Stimulated activated CD4-positive, alpha-beta T cell treated with anti-CD3 and anti-CD28 coated beads, Interleukin-2, amount 100 ng/mL, for 4 hours (primary cell): ENCODE measurements around the gene GNE.
"Not testable (repeated sequence)": the region's sequence is repeated elsewhere in the genome, so short reads cannot be mapped to it uniquely, and the experiment has no call there.

Source experiments
- DNase-seq: peaks from one replicate; pipeline ENCODE4 v3.0.0-alpha.2; 2020; ENCODE audit warnings: low read depth

Gene GNE

DNA sequence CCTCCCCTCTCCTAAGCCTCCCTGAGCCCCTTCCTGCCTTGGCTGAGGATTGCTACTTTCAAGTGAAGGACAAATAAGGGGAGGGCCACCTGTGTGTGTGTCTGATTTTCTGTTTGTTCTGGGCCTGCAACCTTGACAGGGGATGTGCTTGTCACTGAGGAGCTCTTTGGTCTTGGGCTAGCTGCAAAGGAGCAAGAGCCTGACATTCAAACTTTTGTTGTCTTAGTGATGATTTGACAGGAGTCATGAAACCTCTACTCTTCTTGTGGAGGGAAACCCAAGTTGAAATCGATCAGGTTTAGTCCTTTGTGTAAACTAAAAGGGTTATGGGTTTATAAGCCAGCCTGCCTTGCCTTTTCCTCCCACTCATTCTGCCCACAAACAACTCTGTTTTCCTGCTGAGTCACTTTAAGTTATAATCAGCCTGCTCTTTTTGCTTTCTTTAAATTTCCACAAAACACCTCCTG is 50.7 kb downstream of the GNE start:
- no peak for DNase-seq

DNA sequence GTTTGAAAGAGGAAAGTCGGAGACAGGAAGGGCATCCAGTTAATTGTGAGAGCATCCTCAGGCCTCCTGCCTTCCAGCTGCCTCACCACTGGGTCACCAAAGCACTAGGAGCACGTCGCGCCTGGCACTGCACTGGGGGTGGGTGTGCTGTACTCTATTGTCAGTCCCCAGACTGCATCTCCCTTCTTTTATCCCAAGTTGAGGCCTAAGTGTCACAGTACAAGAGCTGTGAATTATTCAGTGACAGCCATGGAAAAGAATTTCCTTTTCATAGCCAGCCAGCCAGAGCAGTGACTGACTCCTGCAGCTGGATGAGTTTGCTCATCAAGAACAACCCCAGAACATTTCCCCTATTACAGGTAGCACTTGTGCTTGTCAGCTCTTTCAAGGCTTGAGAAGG is 51.2 kb downstream of the GNE start:
- DNase-seq = no peak

DNA sequence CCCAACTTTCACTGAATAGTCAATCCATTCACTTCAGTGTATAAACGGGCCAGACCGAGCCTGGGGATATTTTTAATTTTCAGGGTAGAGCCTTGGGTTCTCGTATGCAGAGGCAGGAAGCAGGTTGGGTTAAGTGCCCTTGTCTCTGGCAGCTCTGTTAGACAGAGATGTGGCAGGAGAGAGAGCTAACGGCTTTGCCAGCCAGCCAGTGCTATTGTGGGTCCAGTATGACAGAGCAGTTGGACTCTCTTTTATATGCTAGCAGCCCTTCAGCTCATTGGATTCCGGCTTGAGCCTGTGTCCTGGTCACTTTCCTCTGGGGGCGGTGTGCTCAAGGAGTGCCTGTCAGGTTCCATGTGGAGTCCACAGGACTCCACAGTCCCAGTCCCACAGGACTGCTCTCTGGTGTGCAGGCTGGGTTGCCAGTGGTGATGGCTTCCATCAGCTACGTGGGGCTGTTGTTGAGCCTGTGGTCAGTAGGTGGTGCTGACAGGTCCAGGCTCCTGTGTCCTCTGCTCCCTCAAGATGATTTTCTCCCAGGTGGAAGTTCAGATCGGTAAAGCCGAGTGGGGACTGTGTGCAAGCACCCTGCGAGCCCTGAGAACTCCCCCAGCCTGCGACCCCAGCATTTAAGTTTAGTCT is 53.2 kb downstream of the GNE start:
- no peak for DNase-seq

DNA sequence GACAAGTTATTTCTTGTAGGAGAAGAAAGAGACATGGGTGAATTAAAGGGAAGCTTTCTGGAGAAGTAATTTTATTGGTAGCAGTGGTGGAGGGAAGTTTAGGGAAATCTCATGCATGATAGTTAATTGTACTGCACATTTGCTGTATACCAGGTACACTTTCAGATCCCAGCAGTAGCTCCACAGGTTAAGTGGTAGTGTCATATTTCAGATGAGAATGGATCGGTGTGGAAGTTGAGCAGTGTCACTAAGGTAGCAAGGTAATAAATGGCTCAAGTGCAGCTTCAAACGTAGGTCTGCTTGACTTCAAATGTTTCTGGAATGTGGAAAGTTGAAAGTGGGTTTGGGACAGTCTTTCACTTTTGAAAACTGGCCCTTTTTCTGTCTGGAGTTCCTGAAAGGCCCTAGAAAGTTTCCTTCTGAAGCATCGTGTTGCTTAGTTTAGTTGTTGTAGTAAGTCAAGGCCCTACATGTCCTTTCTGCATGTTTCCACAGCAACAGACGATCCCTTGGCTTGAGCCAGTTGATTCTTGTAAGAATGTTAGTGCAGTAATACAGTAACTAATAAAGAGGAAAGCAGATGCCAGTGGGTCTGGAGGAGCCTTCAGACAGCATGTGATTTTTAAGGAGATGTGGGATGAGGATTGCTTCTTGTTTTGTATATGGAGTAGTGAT is 63.8 kb downstream of the GNE start:
- DNase-seq = no peak

DNA sequence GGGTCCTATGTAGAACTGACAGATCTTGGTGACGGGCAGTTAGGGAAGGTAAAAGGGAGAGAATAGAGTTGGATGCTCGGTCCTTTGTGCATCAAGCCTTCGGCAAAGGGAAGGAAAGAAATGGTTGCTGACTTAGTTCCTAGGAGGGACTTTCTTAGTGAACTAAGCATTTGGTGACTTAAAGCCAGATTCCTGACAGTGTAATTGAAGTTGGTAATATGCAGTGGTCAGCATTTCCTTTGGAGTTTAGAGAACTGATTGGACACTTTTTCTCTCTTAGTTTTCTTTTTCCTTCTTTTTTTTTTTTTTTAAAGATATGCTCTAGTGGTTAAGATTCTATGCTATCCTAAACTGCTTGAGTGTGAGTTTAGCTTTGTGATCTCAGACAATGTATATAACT is 65.2 kb downstream of the GNE start:
- no peak for DNase-seq

DNA sequence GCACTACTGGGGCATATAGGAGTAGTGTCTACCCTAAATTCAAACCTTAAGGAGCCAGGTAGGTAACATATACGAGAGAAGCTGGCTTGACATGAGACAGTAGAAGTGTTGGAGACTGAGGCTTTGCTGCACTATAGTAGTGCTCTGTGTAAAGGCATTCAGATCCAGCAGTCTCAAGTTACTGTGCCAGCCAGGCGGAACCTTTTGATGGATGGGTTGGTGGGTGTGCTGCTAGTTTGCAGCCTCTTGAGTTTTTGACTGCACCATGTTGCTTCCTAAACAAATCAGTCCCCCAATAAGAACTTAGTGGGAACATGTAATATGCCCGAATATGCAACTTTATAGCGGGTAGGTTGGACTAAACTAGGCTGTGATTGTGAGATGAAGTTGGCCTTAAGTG is 66.1 kb downstream of the GNE start:
- DNase-seq = no peak

DNA sequence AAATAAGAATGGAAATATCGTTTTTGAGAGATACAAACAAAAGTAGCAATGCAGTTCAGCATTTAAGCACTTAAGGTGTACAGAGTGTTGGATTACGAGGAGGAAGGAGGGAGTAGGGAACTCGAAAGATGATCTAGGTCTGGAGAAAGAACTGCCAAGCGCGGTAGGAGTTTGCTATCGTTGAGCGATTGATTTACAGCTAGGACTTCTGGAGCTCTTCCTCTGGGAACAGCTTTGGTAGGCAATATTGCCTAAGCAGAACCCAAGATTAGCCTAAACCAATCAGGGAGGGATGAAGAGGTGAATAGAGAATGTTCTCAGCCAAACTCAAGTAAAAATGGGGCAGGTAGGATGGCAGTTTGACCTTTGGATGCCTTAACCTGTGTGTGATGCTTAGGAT is 66.6 kb downstream of the GNE start:
- no peak for DNase-seq

DNA sequence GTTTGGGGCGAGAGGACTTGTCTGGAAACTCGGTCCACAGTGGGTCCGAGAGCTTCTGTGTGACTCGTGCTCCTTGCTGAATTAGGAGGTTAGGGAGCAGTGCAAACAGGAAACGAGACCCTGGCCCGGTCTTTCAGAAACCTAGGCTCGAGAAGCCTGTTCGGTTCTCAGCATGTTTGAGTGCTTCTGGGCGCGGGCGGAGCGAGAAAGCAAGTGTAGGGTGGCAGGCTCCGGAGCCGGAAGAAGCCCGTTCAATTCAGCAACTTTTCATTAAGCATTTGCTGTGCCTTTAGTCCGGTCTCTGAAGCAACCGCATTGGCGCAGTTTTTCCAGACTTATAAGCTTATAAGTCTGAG is 67.0 kb downstream of the GNE start:
- DNase-seq = peak; percentile 27

DNA sequence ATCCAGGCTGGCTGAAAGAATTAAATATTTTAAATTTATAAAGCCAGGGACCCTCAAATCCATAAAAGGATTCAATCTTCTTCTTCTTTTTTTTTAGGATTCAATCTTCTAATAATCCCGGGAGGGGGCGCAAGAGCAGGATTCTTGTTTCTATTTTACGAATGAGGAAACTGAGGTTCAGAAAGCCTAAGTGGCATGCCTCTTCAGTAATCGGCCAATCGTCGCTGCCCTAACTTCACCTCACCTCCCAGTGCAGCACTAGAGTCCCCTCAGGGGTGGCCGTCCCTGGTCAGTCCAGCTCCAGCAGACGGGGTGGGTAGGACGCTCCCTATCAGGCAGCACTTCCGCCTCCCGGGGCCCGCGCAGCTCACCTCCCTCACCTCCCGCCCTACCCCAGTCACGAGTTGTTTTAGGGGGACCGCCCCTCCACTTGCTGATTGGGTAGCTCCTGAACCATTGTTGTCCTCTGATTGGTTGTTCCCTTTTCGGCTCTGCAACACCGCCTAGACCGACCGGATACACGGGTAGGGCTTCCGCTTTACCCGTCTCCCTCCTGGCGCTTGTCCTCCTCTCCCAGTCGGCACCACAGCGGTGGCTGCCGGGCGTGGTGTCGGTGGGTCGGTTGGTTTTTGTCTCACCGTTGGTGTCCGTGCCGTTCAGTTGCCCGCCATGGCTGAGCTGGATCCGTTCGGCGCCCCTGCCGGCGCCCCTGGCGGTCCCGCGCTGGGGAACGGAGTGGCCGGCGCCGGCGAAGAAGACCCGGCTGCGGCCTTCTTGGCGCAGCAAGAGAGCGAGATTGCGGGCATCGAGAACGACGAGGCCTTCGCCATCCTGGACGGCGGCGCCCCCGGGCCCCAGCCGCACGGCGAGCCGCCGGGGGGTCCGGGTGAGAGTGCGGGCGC is 67.6 kb downstream of the GNE start, which contains the start of gene CLTA:
CLTA (plus strand) TSS at position 534 of the 902 bp plus-strand sequence; CDS start at position 670, 136 bp downstream.
- DNase-seq = peak; percentile 90

DNA sequence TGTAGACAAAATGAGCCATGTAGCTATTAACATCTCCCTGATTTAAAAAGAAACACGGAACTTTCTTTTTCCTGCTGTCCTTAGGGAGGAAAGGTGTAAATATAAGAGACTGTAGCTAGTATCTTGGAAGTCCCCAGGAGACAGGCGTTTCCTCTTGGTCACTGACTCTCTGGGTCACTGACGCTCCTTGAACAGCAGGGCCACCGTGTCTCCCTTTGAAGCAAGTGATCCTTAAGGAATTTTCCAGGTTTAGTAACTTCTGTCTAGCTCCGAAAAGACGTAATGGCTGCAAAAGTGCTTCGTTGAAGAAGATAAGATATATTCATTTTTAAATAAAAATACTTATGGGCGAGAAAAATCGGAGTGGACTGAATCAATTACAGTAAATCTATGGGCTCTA is 68.3 kb downstream of the GNE start:
- no peak for DNase-seq

DNA sequence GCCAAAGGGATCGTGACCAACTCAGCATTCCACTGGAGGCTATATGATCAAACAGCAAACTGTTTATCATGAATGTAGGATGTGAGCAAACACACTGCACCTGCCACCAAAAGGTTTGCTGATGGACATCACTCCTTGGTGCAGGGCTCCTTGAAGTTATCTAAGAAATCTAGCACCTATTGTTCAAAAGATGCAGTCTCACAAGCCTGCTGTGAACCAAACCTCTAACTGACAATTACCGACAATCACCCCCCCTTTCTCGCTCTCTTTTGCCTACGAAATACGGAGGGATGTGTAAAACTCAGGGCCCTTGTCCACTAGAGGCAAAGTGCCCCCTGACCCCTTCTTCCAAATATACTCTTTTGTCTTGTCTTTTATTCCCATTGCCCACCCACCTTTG is 70.0 kb downstream of the GNE start:
- no peak for DNase-seq

DNA sequence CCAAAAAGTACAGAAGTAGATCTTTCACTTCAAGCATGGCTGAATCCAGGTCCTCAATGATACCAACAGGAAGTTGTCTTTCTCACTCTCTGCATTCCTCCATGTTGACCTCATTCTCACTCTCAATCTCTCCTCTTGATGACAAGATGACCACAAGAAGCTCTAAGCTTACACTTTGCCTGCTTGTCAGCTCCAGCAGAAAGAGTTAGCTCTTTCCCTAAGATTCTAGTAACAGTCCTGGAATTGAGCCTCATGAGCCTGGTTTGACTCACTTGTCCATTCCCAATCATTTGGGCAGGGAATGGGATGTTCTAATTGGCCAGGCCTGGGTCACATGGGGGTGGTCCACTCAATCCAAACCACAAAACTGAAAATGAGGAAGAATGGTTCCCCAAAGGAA is 70.8 kb downstream of the GNE start:
- DNase-seq = no peak

DNA sequence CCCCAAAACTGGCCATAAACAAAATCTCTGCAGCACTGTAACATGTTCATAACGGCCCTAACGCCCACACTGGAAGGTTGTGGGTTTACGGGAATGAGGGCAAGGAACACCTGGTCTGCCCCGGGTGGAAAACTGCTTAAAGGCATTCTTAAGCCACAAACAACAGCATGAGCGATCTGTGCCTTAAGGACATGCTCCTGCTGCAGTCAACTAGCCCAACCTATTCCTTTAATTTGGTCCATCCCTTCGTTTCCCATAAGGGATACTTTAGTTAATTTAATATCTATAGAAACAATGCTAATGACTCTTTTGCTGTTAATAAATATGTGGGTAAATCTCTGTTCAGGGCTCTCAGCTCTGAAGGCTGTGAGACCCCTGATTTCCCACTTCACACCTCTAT is 78.0 kb downstream of the GNE start:
- not testable (repeated sequence) for DNase-seq

DNA sequence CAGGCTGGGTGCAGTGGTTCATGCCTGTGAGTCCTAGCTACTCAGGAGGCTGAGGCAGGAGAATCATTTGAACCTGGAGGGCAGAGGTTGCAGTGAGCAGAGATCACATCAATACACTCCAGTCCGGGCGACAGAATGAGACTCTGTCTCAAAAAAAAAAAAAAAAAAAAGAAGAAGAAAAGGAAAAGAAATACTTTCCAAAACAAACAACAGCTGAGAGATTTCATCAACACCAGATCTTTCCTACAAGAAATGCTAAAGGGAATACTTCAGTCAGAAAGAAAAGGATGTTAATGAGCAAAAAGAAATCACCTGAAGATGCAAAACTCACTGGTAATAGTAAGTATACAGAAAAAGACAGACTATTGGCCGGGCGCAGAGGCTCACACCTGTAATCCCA is 80.7 kb downstream of the GNE start:
- DNase-seq = no peak

DNA sequence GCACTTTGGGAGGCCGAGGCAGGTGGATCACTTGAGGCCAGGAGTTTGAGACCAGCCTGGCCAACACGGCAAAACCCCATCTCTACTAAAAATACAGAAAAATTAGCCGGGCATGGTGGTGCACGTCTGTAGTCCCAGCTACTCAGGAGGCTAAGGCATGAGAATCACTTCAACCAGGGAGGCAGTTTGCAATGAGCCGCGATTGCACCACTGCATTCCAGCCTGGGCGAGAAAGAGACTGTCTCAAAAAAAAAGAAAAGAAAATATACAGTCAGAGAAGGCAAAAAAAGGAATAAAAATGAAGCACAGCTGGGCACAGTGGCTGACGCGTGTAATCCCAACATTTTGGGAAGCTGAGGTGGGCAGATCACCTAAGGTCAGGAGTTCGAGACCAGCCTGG is 81.8 kb downstream of the GNE start:
- DNase-seq = not testable (repeated sequence)

DNA sequence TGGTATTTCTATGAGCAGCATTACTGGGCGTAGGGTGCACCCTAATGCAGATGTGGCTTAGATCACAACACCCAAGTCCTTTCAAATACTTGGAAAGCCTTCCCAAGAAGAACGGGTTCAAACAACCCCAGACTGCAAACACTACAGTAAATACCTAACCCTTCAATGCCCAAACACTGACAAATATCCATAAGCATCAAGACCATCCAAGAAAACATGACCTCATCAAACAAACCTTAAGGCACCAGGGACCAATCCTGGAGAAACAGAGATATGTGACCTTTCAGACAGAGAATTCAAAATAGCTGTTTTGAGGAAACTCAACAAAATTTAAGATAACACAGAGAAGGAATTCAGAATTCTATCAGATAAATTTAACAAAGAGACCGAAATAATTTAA is 83.0 kb downstream of the GNE start:
- DNase-seq = not testable (repeated sequence)

DNA sequence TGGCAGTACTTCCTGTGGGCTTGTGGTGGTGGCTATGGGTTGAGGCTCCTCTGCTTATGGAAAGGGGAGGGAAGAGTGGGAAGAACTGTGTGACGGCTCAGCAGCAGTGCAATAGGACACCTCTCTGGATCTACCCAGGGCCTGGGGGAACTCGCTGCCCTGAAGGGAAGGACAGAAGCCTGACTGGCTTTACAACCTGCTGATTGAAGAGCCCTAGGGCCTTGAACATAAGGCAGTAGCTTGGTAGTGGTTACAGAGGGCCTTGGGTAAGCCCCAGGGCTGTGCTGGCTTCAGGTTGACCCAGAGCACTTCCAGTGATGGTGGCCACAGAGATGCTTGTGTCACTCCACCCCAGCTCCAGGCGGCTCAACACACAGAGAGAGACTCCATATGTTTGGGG is 83.5 kb downstream of the GNE start:
- no peak for DNase-seq

DNA sequence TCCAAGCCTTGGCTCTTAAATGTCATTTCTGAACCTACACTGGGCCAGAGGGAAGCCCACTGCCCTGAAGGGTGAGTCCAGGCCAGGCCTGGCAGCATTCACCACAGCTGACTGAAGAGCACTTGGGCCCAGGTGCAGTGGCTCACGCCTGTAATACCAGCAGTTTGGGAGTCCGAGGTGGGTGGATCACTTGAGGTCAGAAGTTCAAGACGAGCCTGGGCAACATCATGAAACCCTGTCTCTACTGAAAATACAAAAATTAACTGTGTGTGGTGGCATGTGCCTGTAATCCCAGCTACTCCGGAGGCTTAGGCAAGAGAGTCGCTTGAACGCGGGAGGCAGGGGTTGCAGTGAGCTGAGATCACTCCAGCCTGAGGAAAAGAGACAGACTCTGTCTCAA is 84.0 kb downstream of the GNE start:
- DNase-seq = no peak

DNA sequence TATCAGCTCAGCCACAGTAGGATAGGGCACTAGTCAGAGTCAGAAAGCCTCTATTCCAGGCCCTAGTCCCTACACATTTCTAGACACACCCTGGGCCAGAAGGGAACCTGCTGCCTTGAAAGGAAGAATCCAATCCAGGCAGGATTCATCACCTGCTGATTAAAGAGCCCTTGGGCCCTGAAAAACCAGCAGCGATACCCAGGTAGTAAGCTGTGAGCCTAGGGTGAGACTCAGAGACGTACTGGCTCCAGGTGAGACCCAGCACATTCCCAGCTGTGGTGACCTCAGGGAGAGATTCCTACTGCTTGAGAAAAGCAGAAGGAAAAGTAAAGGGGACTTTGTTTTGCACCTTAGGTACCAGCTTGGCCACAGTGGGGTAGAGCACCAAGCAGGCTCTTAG is 84.4 kb downstream of the GNE start:
- DNase-seq = no peak

DNA sequence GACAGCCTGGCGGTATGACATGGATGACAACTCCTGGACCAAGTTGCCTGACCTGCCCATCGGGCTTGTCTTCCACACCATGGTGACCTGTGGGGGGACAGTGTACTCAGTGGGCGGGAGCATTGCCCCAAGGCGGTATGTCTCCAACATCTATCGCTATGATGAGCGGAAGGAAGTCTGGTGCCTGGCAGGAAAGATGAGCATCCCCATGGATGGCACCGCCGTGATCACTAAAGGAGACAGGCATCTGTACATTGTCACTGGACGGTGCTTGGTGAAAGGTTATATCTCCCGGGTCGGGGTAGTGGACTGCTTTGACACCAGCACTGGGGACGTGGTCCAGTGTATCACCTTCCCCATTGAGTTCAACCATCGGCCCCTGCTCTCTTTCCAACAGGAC is 87.7 kb downstream of the GNE start:
- no peak for DNase-seq

DNA sequence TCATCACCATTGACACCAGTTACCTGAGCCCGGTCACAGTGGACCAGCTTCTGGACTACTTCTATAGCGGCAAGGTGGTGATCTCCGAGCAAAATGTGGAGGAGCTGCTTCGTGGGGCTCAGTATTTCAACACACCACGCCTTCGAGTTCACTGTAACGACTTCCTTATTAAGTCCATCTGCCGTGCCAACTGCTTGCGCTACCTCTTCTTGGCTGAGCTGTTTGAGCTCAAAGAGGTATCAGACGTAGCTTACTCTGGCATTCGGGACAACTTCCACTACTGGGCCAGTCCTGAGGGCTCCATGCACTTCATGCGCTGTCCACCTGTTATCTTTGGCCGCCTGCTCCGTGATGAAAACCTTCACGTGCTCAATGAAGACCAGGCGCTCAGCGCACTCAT is 88.5 kb downstream of the GNE start:
- DNase-seq = no peak

DNA sequence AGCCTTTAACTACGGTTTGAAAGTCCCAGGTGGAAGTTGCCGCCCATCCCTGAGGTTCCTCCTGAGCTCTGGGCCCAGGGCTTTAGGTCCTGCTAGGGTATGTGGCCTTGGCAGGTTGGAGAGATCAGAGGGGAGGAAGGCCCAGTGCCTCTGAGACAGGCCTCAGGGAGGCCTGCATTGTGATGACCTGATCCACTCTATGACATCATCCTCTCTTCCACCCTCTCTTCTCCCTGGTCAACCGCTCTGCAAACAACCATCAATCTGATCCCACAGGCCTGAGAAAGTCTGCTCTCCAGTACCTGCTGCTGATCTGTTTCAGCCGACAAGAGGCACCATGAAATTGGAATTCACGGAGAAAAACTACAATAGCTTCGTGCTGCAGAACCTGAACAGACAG is 89.1 kb downstream of the GNE start, which contains the start of gene CCIN:
CCIN (plus strand) TSS at position 223 of the 400 bp plus-strand sequence; CDS start at position 338, 115 bp downstream.
- DNase-seq = no peak
